ENCODE data around the gene ELMOD1.
"Not testable (repeated sequence)": the region's sequence is repeated elsewhere in the genome, so short reads cannot be mapped to it uniquely, and the experiment has no call there.

ELMOD1 gene

DNA sequence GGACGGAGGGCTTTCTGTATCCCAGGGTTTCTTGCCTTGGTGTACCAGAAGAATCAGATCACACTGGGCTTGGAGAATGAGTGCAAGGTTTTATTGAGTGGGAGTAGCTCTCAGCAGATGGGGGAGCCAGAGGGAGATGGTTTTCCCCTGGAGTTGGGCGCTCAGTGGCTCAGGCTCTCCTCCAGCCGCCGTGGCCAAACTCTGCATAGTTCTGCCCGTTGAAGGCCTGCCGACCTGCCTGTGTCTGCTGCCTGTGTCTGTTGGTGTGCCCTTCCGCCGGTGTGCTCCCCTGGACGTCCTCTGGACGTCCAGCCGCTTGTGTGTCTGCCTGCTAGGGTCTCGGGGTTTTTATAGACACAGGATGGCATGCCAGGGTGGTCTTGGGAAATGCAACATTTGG, 20.9 kb upstream of the ELMOD1 start:
- H3K36me3 ChIP-seq (ENCODE audit: control insufficient read depth, insufficient read depth, low read length), result no peaks in the 10 kb centered on the region
- no peaks in the 10 kb centered on the region for H3K9me3 ChIP-seq (ENCODE audit: control insufficient read depth, low read length)
- no peak overlapping the region for H3K27ac ChIP-seq
- H2AFZ ChIP-seq, result no peak overlapping the region
- H3K79me2 ChIP-seq, result no peaks in the 10 kb centered on the region
- H3K27me3 ChIP-seq (ENCODE audit: control insufficient read depth, insufficient read depth, low read length), result no peaks in the 10 kb centered on the region
- H3K4me2 ChIP-seq (ENCODE audit: low read length), result no peak overlapping the region
- no peak overlapping the region for H3K4me3 ChIP-seq (ENCODE audit: low read depth, low read length)
- no peak for TF ChIP-seq CTCF (IDR thresholded peaks at IDR 0.05)
- no peaks in the 10 kb centered on the region for H3K4me1 ChIP-seq
- no peak overlapping the region for H3K9ac ChIP-seq

DNA sequence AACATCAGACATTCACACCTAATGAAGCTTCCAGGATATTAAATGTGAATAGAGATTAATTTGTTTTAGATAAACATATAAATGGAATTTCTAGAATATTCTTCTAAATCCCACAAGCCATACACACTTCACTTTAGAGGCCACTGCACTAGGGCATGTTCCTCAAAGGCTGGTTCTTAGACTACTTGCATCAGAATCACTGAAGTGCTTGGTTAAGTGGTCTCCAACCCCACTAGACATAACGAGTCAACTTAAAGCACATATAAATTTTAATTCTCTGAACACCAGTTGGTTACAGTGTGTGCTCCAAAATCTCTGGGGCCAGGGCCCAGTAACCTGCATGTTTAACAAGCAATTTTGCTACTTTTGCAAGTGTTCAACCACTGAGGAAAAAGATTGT, 17.5 kb upstream of the ELMOD1 start:
- H3K4me3 ChIP-seq (ENCODE audit: low read depth, low read length), result no peak overlapping the region
- no peak for TF ChIP-seq CTCF (IDR thresholded peaks at IDR 0.05)
- H3K9me3 ChIP-seq (ENCODE audit: control insufficient read depth, low read length), result no peaks in the 10 kb centered on the region
- no peaks in the 10 kb centered on the region for H3K79me2 ChIP-seq
- H3K9ac ChIP-seq, result no peak overlapping the region
- no peaks in the 10 kb centered on the region for H3K4me1 ChIP-seq
- H3K4me2 ChIP-seq (ENCODE audit: low read length), result no peak overlapping the region
- no peak overlapping the region for H3K27ac ChIP-seq
- no peak overlapping the region for H2AFZ ChIP-seq
- H3K27me3 ChIP-seq (ENCODE audit: control insufficient read depth, insufficient read depth, low read length), result no peaks in the 10 kb centered on the region
- no peaks in the 10 kb centered on the region for H3K36me3 ChIP-seq (ENCODE audit: control insufficient read depth, insufficient read depth, low read length)

GRCh38 chr11:107576497-107577345, 14.2 kb upstream of the ELMOD1 start:
- H3K79me2 ChIP-seq; H3K27me3 ChIP-seq (ENCODE audit: control insufficient read depth, insufficient read depth, low read length); H3K4me3 ChIP-seq (ENCODE audit: low read depth, low read length); H3K9me3 ChIP-seq (ENCODE audit: control insufficient read depth, low read length); H3K36me3 ChIP-seq (ENCODE audit: control insufficient read depth, insufficient read depth, low read length); H2AFZ ChIP-seq; H3K9ac ChIP-seq; H3K4me1 ChIP-seq; H3K4me2 ChIP-seq (ENCODE audit: low read length); H3K27ac ChIP-seq: not testable (repeated sequence)
- peak; percentile 51 for TF ChIP-seq CTCF (IDR thresholded peaks at IDR 0.05)

DNA sequence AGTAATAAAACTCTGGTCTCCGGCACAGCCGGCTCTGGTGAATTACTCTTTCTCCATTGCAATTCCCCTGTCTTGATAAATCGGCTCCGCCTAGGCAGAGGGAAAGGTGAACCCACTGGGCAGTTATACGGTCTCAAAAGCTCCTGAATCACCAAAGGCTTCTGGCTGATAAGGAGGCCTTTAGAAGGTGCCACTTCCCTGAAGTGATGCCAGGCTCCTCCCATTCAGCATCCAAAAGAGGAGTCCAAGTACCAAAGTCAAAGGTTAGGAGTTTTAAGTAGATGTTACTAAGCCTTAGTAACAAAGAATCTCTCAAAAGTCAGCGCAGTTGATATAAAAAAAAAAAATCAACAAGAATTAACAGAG, 13.6 kb upstream of the ELMOD1 start:
- no peak overlapping the region for H3K4me3 ChIP-seq (ENCODE audit: low read depth, low read length)
- H3K27ac ChIP-seq, result no peak overlapping the region
- TF ChIP-seq CTCF (IDR thresholded peaks at IDR 0.05), result no peak
- H3K36me3 ChIP-seq (ENCODE audit: control insufficient read depth, insufficient read depth, low read length), result no peaks in the 10 kb centered on the region
- H2AFZ ChIP-seq, result no peak overlapping the region
- no peaks in the 10 kb centered on the region for H3K4me1 ChIP-seq
- H3K27me3 ChIP-seq (ENCODE audit: control insufficient read depth, insufficient read depth, low read length), result no peaks in the 10 kb centered on the region
- H3K4me2 ChIP-seq (ENCODE audit: low read length), result no peak overlapping the region
- H3K79me2 ChIP-seq, result no peaks in the 10 kb centered on the region
- no peaks in the 10 kb centered on the region for H3K9me3 ChIP-seq (ENCODE audit: control insufficient read depth, low read length)
- H3K9ac ChIP-seq, result no peak overlapping the region

GRCh38 chr11:107579169-107579568, 11.8 kb upstream of the ELMOD1 start:
- not testable (repeated sequence) for H3K36me3 ChIP-seq (ENCODE audit: control insufficient read depth, insufficient read depth, low read length); H3K9me3 ChIP-seq (ENCODE audit: control insufficient read depth, low read length); H3K4me1 ChIP-seq; H3K4me2 ChIP-seq (ENCODE audit: low read length); H3K4me3 ChIP-seq (ENCODE audit: low read depth, low read length); H3K79me2 ChIP-seq; H3K27me3 ChIP-seq (ENCODE audit: control insufficient read depth, insufficient read depth, low read length); H3K27ac ChIP-seq; H2AFZ ChIP-seq; H3K9ac ChIP-seq

All from parathyroid adenoma (tissue), 2 donors.